ENCODE results near the gene SLIT1.

Gene SLIT1

DNA sequence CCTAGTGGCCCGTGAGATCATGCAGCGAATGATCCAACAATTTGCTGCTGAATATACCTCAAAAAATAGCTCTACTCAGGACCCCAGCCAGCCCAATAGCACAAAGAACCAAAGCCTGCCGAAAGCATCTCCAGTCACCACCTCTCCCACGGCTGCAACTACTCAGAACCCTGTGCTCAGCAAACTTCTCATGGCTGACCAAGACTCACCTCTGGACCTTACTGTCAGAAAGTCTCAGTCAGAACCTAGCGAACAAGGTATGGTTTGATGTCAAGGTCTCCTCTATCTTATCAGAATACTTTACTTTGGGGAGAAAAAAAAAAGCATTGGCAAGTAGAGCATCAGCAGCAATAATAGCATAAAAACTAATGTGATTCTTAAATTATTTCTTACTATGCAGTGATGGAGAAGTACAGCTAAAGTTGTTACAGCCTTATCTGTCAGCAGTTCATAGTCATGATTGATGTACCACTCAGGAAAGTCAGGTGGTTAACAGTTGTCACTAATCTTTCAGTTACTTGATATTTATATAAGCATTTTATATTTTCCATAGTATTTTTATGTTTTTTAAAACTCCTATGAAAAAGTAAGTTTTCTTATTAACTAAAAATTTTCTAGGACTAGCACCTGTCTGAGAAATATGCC lies 236.6 kb downstream of the SLIT1 start:
- DNase-seq, result no peak

Measured in CD4-positive, alpha-beta T cell treated with Interleukin-17A for 1 hour (primary cell).